HCT116 (cell line): ENCODE results near the gene HIGD2B. TPM values are rescaled to one million over a fixed set of nuclear protein-coding genes. Genes with fewer than 3 reads are reported as not detected.

Experiments used
- ATAC-seq: fragments of 200-7000 bp; cut with Tn5 transposase; 2 replicates; pipeline ENCODE4 v1.9.1; 2020; ENCODE audit warnings: mild to moderate bottlenecking, moderate library complexity
- BruUV-seq: library from RNA; stranded (reverse); fragments of 400-500 nt; replicated peaks from 2 replicates; lab custom pipeline; 2021; lab: Mats Ljungman, UMichigan
- CTCF ChIA-PET: fragments of 300-600 bp; sonication (Branson Sonifier 250); formaldehyde crosslinking; loops from one replicate; lab custom pipeline; 2021; ENCODE audit warnings: antibody characterized with exemption; lab: Charles Lee
- POLR2A ChIA-PET: fragments of 300-600, 350-600 bp; sonication (Branson Sonifier 250); formaldehyde crosslinking; loops from one replicate; lab custom pipeline; 2021; ENCODE audit warnings: antibody characterized with exemption; lab: Charles Lee
- RAD21 ChIA-PET, 2 experiments: fragments of 300-600 bp; sonication (Branson Sonifier 250); formaldehyde crosslinking; loops; one replicate each; lab custom pipeline; 2023; ENCODE audit warnings: low total read pairs in 2 of 2; ENCODE audit not compliant: uncharacterized antibody in 2 of 2, unreplicated experiment in 2 of 2, low non-redundant PET in 1 of 2; lab: Charles Lee
- DNase-seq: peaks from one replicate; pipeline ENCODE4 v3.0.0-alpha.2; 2010; ENCODE audit warnings: low read depth, low spot score
- H2AFZ ChIP-seq: fragments of 200-600 bp; shearing (Covaris generic), sonication (generic); 2 replicates; pipeline ENCODE4 v1.6.1; 2017; ENCODE audit warnings: low read depth, mixed run types, mixed read lengths, antibody characterized with exemption, low read length; ENCODE audit not compliant: poor library complexity, severe bottlenecking
- H3K27ac ChIP-seq: 2 replicates; pipeline ENCODE4 v1.5.1; 2012; ENCODE audit warnings: low read depth, low read length
- H3K27me3 ChIP-seq: fragments of 200-600 bp; sonication (generic); 2 replicates; pipeline ENCODE4 v1.6.1; 2016; ENCODE audit warnings: mixed run types, low read length, mixed read lengths; ENCODE audit not compliant: insufficient read depth
- H3K36me3 ChIP-seq, 2 experiments: fragments of 200-500 bp in 1 of 2; fragments of 200-600 bp in 1 of 2; sonication (Bioruptor generic) in 1 of 2; sonication (generic) in 1 of 2; 2 replicates each; pipeline versions ENCODE4 v1.5.1 to v1.6.1; 2014 to 2016; ENCODE audit warnings: low read length in 2 of 2, inconsistent platforms in 1 of 2, mixed read lengths in 1 of 2, mixed run types in 1 of 2; ENCODE audit not compliant: insufficient read depth in 2 of 2, control insufficient read depth in 1 of 2
- H3K4me1 ChIP-seq, 2 experiments: fragments of 200-600 bp in 1 of 2; sonication (generic) in 1 of 2; 2 replicates each; pipeline versions ENCODE4 v1.5.1 to v1.6.1; 2012 to 2017; ENCODE audit warnings: low read length in 2 of 2, inconsistent platforms in 1 of 2, mild to moderate bottlenecking in 1 of 2, mixed read lengths in 1 of 2, mixed run types in 1 of 2, moderate library complexity in 1 of 2; ENCODE audit not compliant: insufficient read depth in 2 of 2, control insufficient read depth in 1 of 2
- H3K4me2 ChIP-seq: fragments of 200-600 bp; sonication (generic); 2 replicates; pipeline ENCODE4 v1.6.1; 2017; ENCODE audit warnings: mixed run types, low read length, mixed read lengths
- H3K4me3 ChIP-seq, 2 experiments: fragments of 200-600 bp in 1 of 2; sonication (generic) in 1 of 2; replicated peaks in 1 of 2; 2 replicates each; pipeline ENCODE4 v1.5.1; 2011 to 2016; ENCODE audit warnings: low read length in 2 of 2, control low read depth in 1 of 2, low read depth in 1 of 2, mild to moderate bottlenecking in 1 of 2, mixed read lengths in 1 of 2, mixed run types in 1 of 2
- H3K79me2 ChIP-seq: fragments of 200-600 bp; sonication (generic); 2 replicates; pipeline ENCODE4 v1.6.1; 2017; ENCODE audit warnings: mild to moderate bottlenecking, mixed run types, low read length, moderate library complexity, mixed read lengths; ENCODE audit not compliant: insufficient read depth
- H3K9ac ChIP-seq: fragments of 200-600 bp; sonication (generic); 2 replicates; pipeline ENCODE4 v1.6.1; 2016; ENCODE audit warnings: low read length, mixed read lengths
- H3K9me2 ChIP-seq: fragments of 200-600 bp; sonication (generic), shearing (Covaris generic); 2 replicates; pipeline ENCODE4 v1.6.1; 2017; ENCODE audit warnings: mixed run types, mild to moderate bottlenecking, moderate library complexity; ENCODE audit not compliant: insufficient read depth
- H3K9me3 ChIP-seq, 2 experiments: fragments of 200-500 bp in 1 of 2; fragments of 200-600 bp in 1 of 2; sonication (Bioruptor generic) in 1 of 2; sonication (generic) in 1 of 2; 2 replicates each; pipeline ENCODE4 v1.6.1; 2014 to 2017; ENCODE audit warnings: low read length in 2 of 2, mixed read lengths in 2 of 2, inconsistent platforms in 1 of 2, low read depth in 1 of 2, mild to moderate bottlenecking in 1 of 2, mixed run types in 1 of 2, moderate library complexity in 1 of 2; ENCODE audit not compliant: control insufficient read depth in 1 of 2, insufficient read depth in 1 of 2
- H4K20me1 ChIP-seq: fragments of 200-600 bp; sonication (generic), shearing (Covaris generic); 2 replicates; pipeline ENCODE4 v1.6.1; 2017; ENCODE audit warnings: mixed run types, mild to moderate bottlenecking, moderate library complexity; ENCODE audit not compliant: insufficient read depth
- CEBPB ChIP-seq: IDR thresholded peaks from 2 replicates; pipeline ENCODE4 v1.6.1; 2012; ENCODE audit warnings: low read depth
- EGR1 ChIP-seq: IDR thresholded peaks from 2 replicates; pipeline ENCODE4 v1.6.1; 2012; ENCODE audit warnings: low read depth
- ELF1 ChIP-seq: IDR thresholded peaks from 2 replicates; pipeline ENCODE4 v1.6.1; 2012; ENCODE audit warnings: low read depth, borderline replicate concordance
- EZH2 ChIP-seq: fragments of 200-600 bp; sonication (generic); IDR thresholded peaks from 2 replicates; pipeline ENCODE4 v1.6.1; 2017; ENCODE audit warnings: antibody characterized with exemption, mixed run types
- FOSL1 ChIP-seq: IDR thresholded peaks from 2 replicates; pipeline ENCODE4 v1.6.1; 2012; ENCODE audit warnings: low read depth
- POLR2AphosphoS5 ChIP-seq: IDR thresholded peaks from 2 replicates; pipeline ENCODE4 v1.6.1; 2011; ENCODE audit warnings: mild to moderate bottlenecking, low read depth, low read length, moderate library complexity
- REST ChIP-seq: IDR thresholded peaks from 2 replicates; pipeline ENCODE4 v1.6.1; 2012; ENCODE audit warnings: low read depth
- TCF7L2 ChIP-seq: IDR thresholded peaks from 2 replicates; pipeline ENCODE4 v1.7.0; 2011; ENCODE audit warnings: borderline replicate concordance, inconsistent platforms; ENCODE audit not compliant: insufficient read depth, insufficient read length; ENCODE audit errors: extremely low read depth
- ZFX ChIP-seq: fragments of 450-650 bp; IDR thresholded peaks from 2 replicates; pipeline ENCODE4 v1.6.1; 2017
- ZNF274 ChIP-seq: fragments of 200-500 bp; sonication (Bioruptor generic); IDR thresholded peaks from 2 replicates; pipeline ENCODE4 v1.6.1; 2014; ENCODE audit warnings: mild to moderate bottlenecking, low read depth, low read length, inconsistent platforms
- intact Hi-C: fragments of 100-400 bp; cut with micrococcal nuclease; formaldehyde crosslinking; loops from 2 replicates; pipeline ENCODE4 v1.10.0; 2022
- total RNA-seq: library from RNA; stranded (reverse); gene quantifications from one replicate; pipeline ENCODE4 v1.2.1, GENCODE V29; 2021; ENCODE audit not compliant: unreplicated experiment

The HIGD2B gene
- total RNA-seq, 1 experiment from 2014 or later = 0.27 TPM

- H3K9me2 ChIP-seq = no peaks in the 10 kb centered on the region
- no peaks in the 10 kb centered on the region for H4K20me1 ChIP-seq
- H2AFZ ChIP-seq = no peak overlapping the region
- H3K79me2 ChIP-seq = no peaks in the 10 kb centered on the region
- no peaks in the 10 kb centered on the region for H3K36me3 ChIP-seq
- no peaks in the 10 kb centered on the region for H3K9me3 ChIP-seq
- ChIA-PET POLR2A (interaction anchor here (0.6 kb wide), 1 partner anchor 159 kb away, joined by 4 read pairs; no protein-coding TSS in a partner anchor), RAD21 (no interaction called here), CTCF (interaction anchor here (1.2 kb wide), 1 partner anchor 8 kb away, joined by 3 read pairs; no protein-coding TSS in a partner anchor)
- peaks cover 17% of the 10 kb centered on the region for H3K27me3 ChIP-seq
- H3K4me2 ChIP-seq = no peak overlapping the region
- H3K27ac ChIP-seq = no peak overlapping the region
- H3K4me3 ChIP-seq = no peak overlapping the region
- intact Hi-C loops = no loop called here
- DNase-seq (no peak), ATAC-seq (no peak)
- no peak overlapping the region for H3K9ac ChIP-seq
- no peak for TF ChIP-seq ZFX
- no peak for TF ChIP-seq ELF1
- TF ChIP-seq POLR2AphosphoS5 = no peak
- TF ChIP-seq CEBPB = no peak
- TF ChIP-seq ZNF274 = no peak
- TF ChIP-seq EZH2 = no peak
- no peak for TF ChIP-seq REST
- TF ChIP-seq TCF7L2 = no peak
- no peak for TF ChIP-seq EGR1
- no peak for TF ChIP-seq FOSL1
- no TSS peak for BruUV-seq
- H3K4me1 ChIP-seq = peaks cover 8% of the 10 kb centered on the region in 2 experiments; a peak in 3 of 4 replicates
Measured at GRCh38 chr15:72682772-72683171, 3.2 kb downstream of the HIGD2B start.
